ENCODE data around the gene GNA14. TPM values are rescaled to one million over a fixed set of nuclear protein-coding genes. Genes with fewer than 3 reads are reported as not detected.

The GNA14 gene
- total RNA-seq, 2 donors from 2014 or later = 0.62 to 8.0 TPM

GRCh38 chr9:77659926-77660325, 11.8 kb upstream of the GNA14 start:
- Mint-ChIP-seq H3K4me3 (no peak overlapping the region), H3K27me3 (ENCODE audit: insufficient read depth) (no peaks in the 10 kb centered on the region), H3K27ac (no peak overlapping the region), H3K36me3 (ENCODE audit: low read depth) (no peaks in the 10 kb centered on the region), H3K9me3 (no peaks in the 10 kb centered on the region), H3K4me1 (peaks cover 2% of the 10 kb centered on the region)
- Histone ChIP-seq H3K4me3 (ENCODE audit: low read length) (no peak overlapping the region), H3K27ac (ENCODE audit: low read depth, low read length) (no peak overlapping the region), H3K27me3 (ENCODE audit: control insufficient read depth, insufficient read depth, low read length, poor library complexity, severe bottlenecking) (no peaks in the 10 kb centered on the region), H3K36me3 (ENCODE audit: control insufficient read depth, insufficient read depth, low read length) (no peaks in the 10 kb centered on the region), H3K4me1 (ENCODE audit: control insufficient read depth, insufficient read depth, low read length) (no peaks in the 10 kb centered on the region), H3K9me3 (ENCODE audit: control insufficient read depth, low read length) (no peaks in the 10 kb centered on the region), H3K9ac (ENCODE audit: extremely low read depth, low read length, poor library complexity, severe bottlenecking) (no peak overlapping the region)
- no peak for TF ChIP-seq CTCF (conservative IDR thresholded peaks at IDR 0.05)
- WGBS, 2 experiments (ENCODE audit: insufficient coverage in 1 of 2, insufficient read length in 1 of 2) = 86 to 87% methylated on average over 5 of the region's 5 CpGs
- DNase-seq = no peak

GRCh38 chr9:77651203-77651602, 3.1 kb upstream of the GNA14 start:
- Mint-ChIP-seq H3K4me3 (no peak overlapping the region), H3K36me3 (ENCODE audit: low read depth) (no peaks in the 10 kb centered on the region), H3K4me1 (peaks cover 2% of the 10 kb centered on the region), H3K27ac (no peak overlapping the region), H3K9me3 (no peaks in the 10 kb centered on the region), H3K27me3 (ENCODE audit: insufficient read depth) (peaks cover 27% of the 10 kb centered on the region)
- H3K36me3 ChIP-seq (ENCODE audit: control insufficient read depth, insufficient read depth, low read length) = no peaks in the 10 kb centered on the region
- WGBS, 2 experiments (ENCODE audit: insufficient coverage in 1 of 2, insufficient read length in 1 of 2) = 85 to 90% methylated on average over 3 of the region's 3 CpGs
- H3K27me3 ChIP-seq (ENCODE audit: control insufficient read depth, insufficient read depth, low read length, poor library complexity, severe bottlenecking) = peaks cover 33% of the 10 kb centered on the region
- no peak for TF ChIP-seq CTCF (conservative IDR thresholded peaks at IDR 0.05)
- H3K27ac ChIP-seq (ENCODE audit: low read depth, low read length) = no peak overlapping the region
- no peaks in the 10 kb centered on the region for H3K4me1 ChIP-seq (ENCODE audit: control insufficient read depth, insufficient read depth, low read length)
- H3K9ac ChIP-seq (ENCODE audit: extremely low read depth, low read length, poor library complexity, severe bottlenecking) = no peak overlapping the region
- H3K9me3 ChIP-seq (ENCODE audit: control insufficient read depth, low read length) = no peaks in the 10 kb centered on the region
- DNase-seq = no peak
- no peak overlapping the region for H3K4me3 ChIP-seq (ENCODE audit: low read length)

- Mint-ChIP-seq H3K4me1 (peaks cover 2% of the 10 kb centered on the region), H3K9me3 (no peaks in the 10 kb centered on the region), H3K27me3 (ENCODE audit: insufficient read depth) (peaks cover 32% of the 10 kb centered on the region), H3K27ac (no peak overlapping the region), H3K36me3 (ENCODE audit: low read depth) (no peaks in the 10 kb centered on the region), H3K4me3 (peak overlapping the region; percentile 70)
- H3K4me3 ChIP-seq (ENCODE audit: low read length) = peak overlapping the region; percentile 73
- 64 to 67% methylated on average over 6 to 10 of the region's 10 CpGs for WGBS, 2 experiments (ENCODE audit: insufficient coverage in 1 of 2, insufficient read length in 1 of 2)
- no peak for DNase-seq
- no peak overlapping the region for H3K27ac ChIP-seq (ENCODE audit: low read depth, low read length)
- H3K27me3 ChIP-seq (ENCODE audit: control insufficient read depth, insufficient read depth, low read length, poor library complexity, severe bottlenecking) = peaks cover 48% of the 10 kb centered on the region
- H3K36me3 ChIP-seq (ENCODE audit: control insufficient read depth, insufficient read depth, low read length) = no peaks in the 10 kb centered on the region
- peak; percentile 70 for TF ChIP-seq CTCF (conservative IDR thresholded peaks at IDR 0.05)
- H3K9ac ChIP-seq (ENCODE audit: extremely low read depth, low read length, poor library complexity, severe bottlenecking) = no peak overlapping the region
- H3K9me3 ChIP-seq (ENCODE audit: control insufficient read depth, low read length) = no peaks in the 10 kb centered on the region
- H3K4me1 ChIP-seq (ENCODE audit: control insufficient read depth, insufficient read depth, low read length) = no peaks in the 10 kb centered on the region
These were observed 1.1 kb upstream of the GNA14 start for GRCh38 chr9:77649109-77649812.
